ENCODE data around the gene SPRY4.
"Not testable (repeated sequence)": the region's sequence is repeated elsewhere in the genome, so short reads cannot be mapped to it uniquely, and the experiment has no call there.

Gene SPRY4

GRCh38 chr5:142292249-142292648 is 32.6 kb downstream of the SPRY4 start:
- DNase-seq, result no peak

GRCh38 chr5:142290577-142291299 is 34.1 kb downstream of the SPRY4 start:
- no peak for DNase-seq

GRCh38 chr5:142289708-142290576 is 34.9 kb downstream of the SPRY4 start:
- no peak for DNase-seq

- no peak for DNase-seq
Observed at GRCh38 chr5:142287973-142288313, 36.9 kb downstream of the SPRY4 start.

- DNase-seq, result no peak
Observed at GRCh38 chr5:142287096-142287972, 37.5 kb downstream of the SPRY4 start.

- no peak for DNase-seq
Observed at GRCh38 chr5:142286111-142286510, 38.7 kb downstream of the SPRY4 start.

- DNase-seq, result no peak
Observed at GRCh38 chr5:142283304-142283703, 41.5 kb downstream of the SPRY4 start.

GRCh38 chr5:142281966-142282365 is 42.9 kb downstream of the SPRY4 start:
- no peak for DNase-seq

GRCh38 chr5:142281008-142281367 is 43.8 kb downstream of the SPRY4 start:
- no peak for DNase-seq

- no peak for DNase-seq
Observed at GRCh38 chr5:142280066-142281007, 44.5 kb downstream of the SPRY4 start.

GRCh38 chr5:142278627-142279026 is 46.2 kb downstream of the SPRY4 start:
- DNase-seq, result no peak

- no peak for DNase-seq
Observed at GRCh38 chr5:142277796-142278195, 47.0 kb downstream of the SPRY4 start.

- DNase-seq, result no peak
Observed at GRCh38 chr5:142276517-142276916, 48.3 kb downstream of the SPRY4 start.

- no peak for DNase-seq
Observed at GRCh38 chr5:142275496-142275895, 49.3 kb downstream of the SPRY4 start.

- not testable (repeated sequence) for DNase-seq
Observed at GRCh38 chr5:142272596-142272995, 52.2 kb downstream of the SPRY4 start.

- not testable (repeated sequence) for DNase-seq
Observed at GRCh38 chr5:142264084-142264483, 60.7 kb downstream of the SPRY4 start.

- DNase-seq, result no peak
Observed at GRCh38 chr5:142263346-142263745, 61.5 kb downstream of the SPRY4 start.

GRCh38 chr5:142262683-142263082 is 62.1 kb downstream of the SPRY4 start:
- DNase-seq, result no peak

Data from hippocampal formation (tissue), 2 donors.